CD4-positive, alpha-beta T cell (primary cell): Measurements from ENCODE around the gene LIG1. TPM values are rescaled to one million over a fixed set of nuclear protein-coding genes. Genes with fewer than 3 reads are reported as not detected.

Experiments used
- ATAC-seq: fragments of 200-7000 bp; cut with Tn5 transposase; one replicate; pipeline ENCODE4 v1.10.0; 2022; ENCODE audit warnings: mild to moderate bottlenecking; ENCODE audit not compliant: poor library complexity
- CTCF ChIA-PET: fragments of 350-600 bp; sonication (Branson Sonifier 250); formaldehyde crosslinking; loops from one replicate; lab custom pipeline; 2021; ENCODE audit warnings: antibody characterized with exemption, inconsistent platforms; lab: Charles Lee
- POLR2A ChIA-PET: fragments of 350-600 bp; sonication (Branson Sonifier 250); formaldehyde crosslinking; loops from one replicate; lab custom pipeline; 2021; ENCODE audit warnings: antibody characterized with exemption, inconsistent platforms; lab: Charles Lee
- DNase-seq, 14 experiments: peaks; one replicate each; pipeline ENCODE4 v3.0.0-alpha.2; 2013 to 2020; ENCODE audit warnings: mixed read lengths in 2 of 14
- H3K27ac ChIP-seq, 2 donors: one replicate each; pipeline versions ENCODE4 v1.5.1 to v1.7.0; 2013; ENCODE audit warnings: low read length in 2 of 2, low read depth in 1 of 2, mild to moderate bottlenecking in 1 of 2
- H3K27me3 ChIP-seq, 2 experiments: 1 replicate in 1 of 2; 2 replicates in 1 of 2; pipeline versions ENCODE4 v1.6.1 to v1.7.0; 2013; ENCODE audit warnings: low read length in 2 of 2, control low read depth in 1 of 2, mild to moderate bottlenecking in 1 of 2, moderate library complexity in 1 of 2; ENCODE audit not compliant: insufficient read depth in 2 of 2, control insufficient read depth in 1 of 2
- H3K36me3 ChIP-seq: one replicate; pipeline ENCODE4 v1.6.1; 2013; ENCODE audit warnings: low read length, control low read depth; ENCODE audit not compliant: insufficient read depth
- H3K4me1 ChIP-seq: one replicate; pipeline ENCODE4 v1.6.1; 2013; ENCODE audit warnings: low read length, control low read depth; ENCODE audit not compliant: insufficient read depth
- H3K4me3 ChIP-seq: one replicate; pipeline ENCODE4 v1.5.1; 2013; ENCODE audit warnings: mild to moderate bottlenecking, low read length, moderate library complexity
- H3K9me3 ChIP-seq, 2 experiments: 1 replicate in 1 of 2; 2 replicates in 1 of 2; pipeline versions ENCODE4 v1.6.1 to v1.7.0; 2013; ENCODE audit warnings: low read length in 2 of 2, mild to moderate bottlenecking in 2 of 2, control low read depth in 1 of 2, moderate library complexity in 1 of 2; ENCODE audit not compliant: control insufficient read depth in 1 of 2, insufficient read depth in 1 of 2
- H3K27ac Mint-ChIP-seq: one replicate; pipeline ENCODE4 v1.8.0; 2020; ENCODE audit warnings: mixed read lengths
- H3K27me3 Mint-ChIP-seq: one replicate; pipeline ENCODE4 v1.8.0; 2021; ENCODE audit warnings: mixed read lengths
- H3K36me3 Mint-ChIP-seq: one replicate; pipeline ENCODE4 v1.8.0; 2021; ENCODE audit warnings: low read depth, mixed read lengths
- H3K4me1 Mint-ChIP-seq: one replicate; pipeline ENCODE4 v1.8.0; 2021; ENCODE audit warnings: low read depth, mixed read lengths
- H3K4me3 Mint-ChIP-seq: one replicate; pipeline ENCODE4 v1.8.0; 2020; ENCODE audit warnings: mild to moderate bottlenecking, mixed read lengths
- H3K9me3 Mint-ChIP-seq: one replicate; pipeline ENCODE4 v1.8.0; 2020; ENCODE audit warnings: mixed read lengths
- intact Hi-C, 2 experiments: fragments of 100-400 bp; cut with DNase I in 1 of 2; cut with micrococcal nuclease in 1 of 2; formaldehyde crosslinking; loops; one replicate each; pipeline versions ENCODE4 v1.15.1 to v1.9.0; 2023 to 2025; cut with DNase I, micrococcal nuclease
- total RNA-seq, 174 experiments: library from RNA in 2 of 174; stranded (reverse) in 2 of 174; gene quantifications; one replicate each; pipeline ENCODE4 v1.2.3 and lab custom pipeline; 2021 to 2026
- TF ChIP-seq, protein P1 (sequence below): fragments of 200-600 bp; IDR thresholded peaks from one replicate; pipeline ENCODE4 v1.8.0; 2022; ENCODE audit warnings: antibody characterized with exemption, mild to moderate bottlenecking

The LIG1 gene
- total RNA-seq, 2 experiments from 2014 or later, result 62.8 to 70.7 TPM

DNA sequence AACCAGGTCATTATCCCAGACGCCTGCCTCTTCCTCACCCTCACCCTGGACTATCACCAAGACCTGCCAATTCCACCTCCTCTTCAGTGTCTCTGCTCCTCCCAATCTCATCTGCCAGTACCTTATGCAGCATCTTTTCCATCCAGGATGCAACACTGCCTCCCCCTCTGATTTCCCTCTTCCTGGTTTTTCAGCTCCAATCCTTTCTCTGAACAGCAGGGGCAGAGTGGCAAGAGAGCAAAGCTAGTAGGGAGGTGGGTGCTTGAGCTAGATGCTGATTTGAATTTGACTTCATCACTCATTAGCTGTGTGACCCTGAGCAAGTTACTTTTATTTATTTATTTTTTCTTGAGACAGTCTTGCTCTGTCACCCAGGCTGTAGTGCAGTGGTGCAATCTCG lies 100.7 kb downstream of the LIG1 start:
- Mint-ChIP-seq H3K27me3 (no peaks in the 10 kb centered on the region), H3K27ac (no peak overlapping the region), H3K36me3 (no peaks in the 10 kb centered on the region), H3K4me3 (no peak overlapping the region), H3K4me1 (no peaks in the 10 kb centered on the region), H3K9me3 (no peaks in the 10 kb centered on the region)
- TF ChIP-seq, protein P1, sequence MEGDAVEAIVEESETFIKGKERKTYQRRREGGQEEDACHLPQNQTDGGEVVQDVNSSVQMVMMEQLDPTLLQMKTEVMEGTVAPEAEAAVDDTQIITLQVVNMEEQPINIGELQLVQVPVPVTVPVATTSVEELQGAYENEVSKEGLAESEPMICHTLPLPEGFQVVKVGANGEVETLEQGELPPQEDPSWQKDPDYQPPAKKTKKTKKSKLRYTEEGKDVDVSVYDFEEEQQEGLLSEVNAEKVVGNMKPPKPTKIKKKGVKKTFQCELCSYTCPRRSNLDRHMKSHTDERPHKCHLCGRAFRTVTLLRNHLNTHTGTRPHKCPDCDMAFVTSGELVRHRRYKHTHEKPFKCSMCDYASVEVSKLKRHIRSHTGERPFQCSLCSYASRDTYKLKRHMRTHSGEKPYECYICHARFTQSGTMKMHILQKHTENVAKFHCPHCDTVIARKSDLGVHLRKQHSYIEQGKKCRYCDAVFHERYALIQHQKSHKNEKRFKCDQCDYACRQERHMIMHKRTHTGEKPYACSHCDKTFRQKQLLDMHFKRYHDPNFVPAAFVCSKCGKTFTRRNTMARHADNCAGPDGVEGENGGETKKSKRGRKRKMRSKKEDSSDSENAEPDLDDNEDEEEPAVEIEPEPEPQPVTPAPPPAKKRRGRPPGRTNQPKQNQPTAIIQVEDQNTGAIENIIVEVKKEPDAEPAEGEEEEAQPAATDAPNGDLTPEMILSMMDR, result no peak
- Histone ChIP-seq H3K27ac (no peak overlapping the region), H3K4me3 (no peak overlapping the region), H3K27me3 (no peaks in the 10 kb centered on the region), H3K4me1 (no peaks in the 10 kb centered on the region), H3K36me3 (no peaks in the 10 kb centered on the region), H3K9me3 (no peaks in the 10 kb centered on the region)
- POLR2A ChIA-PET, result no interaction called here
- DNase-seq, result no peak
- ATAC-seq, result no peak
- intact Hi-C loops, result no loop called here
- CTCF ChIA-PET, result no interaction called here

Other genes starting within 250 kb of the LIG1 start
- gene BSPH1, start 178.2 kb downstream of the LIG1 start, total RNA-seq, result not detected
- gene ELSPBP1, start 175.7 kb downstream of the LIG1 start, total RNA-seq, result not detected
- not detected for gene CABP5, start 126.3 kb downstream of the LIG1 start, total RNA-seq
- 1 to 10 TPM; 1.9 TPM for gene PLA2G4C, start 59.5 kb downstream of the LIG1 start, total RNA-seq
- 1 to 10 TPM; 2.5 to 3.1 TPM for gene ZSWIM9, start 336 bp upstream of the LIG1 start, total RNA-seq
- gene CARD8, start 85.6 kb upstream of the LIG1 start, total RNA-seq, result 10 to 100 TPM; 71.1 to 73.1 TPM
- not detected for gene ZNF114, start 99.7 kb upstream of the LIG1 start, total RNA-seq
- gene EMP3, start 155.2 kb upstream of the LIG1 start, total RNA-seq, result 100 to 1,000 TPM; 185 to 201 TPM
- gene TMEM143, start 193.6 kb upstream of the LIG1 start, total RNA-seq, result 10 to 100 TPM in 1 of 2 experiments, 1 to 10 TPM in 1; 9.4 to 11.0 TPM
- gene SYNGR4, start 194.0 kb upstream of the LIG1 start, total RNA-seq, result not detected
- gene KDELR1, start 221.2 kb upstream of the LIG1 start, total RNA-seq, result 10 to 100 TPM; 32.2 to 39.6 TPM
- gene GRIN2D, start 223.3 kb upstream of the LIG1 start, total RNA-seq, result under 1 TPM in 1 of 2 experiments, not detected in 1; 0.06 TPM